NCI-H446 treated with DMSO at 0.1 percent for 48 hours (cell line): Measurements from ENCODE around the gene PLEKHA1.
A peak's percentile ranks its signal among the peaks of the same experiment; 100 is the strongest.

ENCODE experiments used
- DNase-seq: peaks from one replicate; lab custom pipeline; 2025; lab: John Stamatoyannopoulos, UW

Gene PLEKHA1

GRCh38 chr10:122422266-122422989 is 47.9 kb downstream of the PLEKHA1 start:
- DNase-seq: no peak

- DNase-seq: no peak
Measured at GRCh38 chr10:122424059-122424458, 49.6 kb downstream of the PLEKHA1 start.

GRCh38 chr10:122426829-122427228 is 52.3 kb downstream of the PLEKHA1 start:
- no peak for DNase-seq

GRCh38 chr10:122427280-122427679 is 52.8 kb downstream of the PLEKHA1 start:
- no peak for DNase-seq

- peak; percentile 28 for DNase-seq
Measured at GRCh38 chr10:122435212-122435827, 60.8 kb downstream of the PLEKHA1 start.

- DNase-seq: no peak
Measured at GRCh38 chr10:122441961-122442360, 67.5 kb downstream of the PLEKHA1 start.

- no peak for DNase-seq
Measured at GRCh38 chr10:122445469-122445868, 71.0 kb downstream of the PLEKHA1 start.

GRCh38 chr10:122445904-122446303 is 71.4 kb downstream of the PLEKHA1 start:
- no peak for DNase-seq

GRCh38 chr10:122446668-122447423 is 72.3 kb downstream of the PLEKHA1 start:
- no peak for DNase-seq

GRCh38 chr10:122448600-122448999 is 74.1 kb downstream of the PLEKHA1 start:
- no peak for DNase-seq

- no peak for DNase-seq
Measured at GRCh38 chr10:122449153-122449552, 74.6 kb downstream of the PLEKHA1 start.

GRCh38 chr10:122450353-122450990 is 76.0 kb downstream of the PLEKHA1 start:
- DNase-seq: no peak

GRCh38 chr10:122454071-122454470 is 79.6 kb downstream of the PLEKHA1 start:
- no peak for DNase-seq

GRCh38 chr10:122454603-122455080 is 80.1 kb downstream of the PLEKHA1 start, which contains the start of gene ARMS2:
TSS of gene ARMS2 (plus strand) at chr10:122454653. CDS start at chr10:122454728, 75 bp downstream.
- DNase-seq: no peak

GRCh38 chr10:122455376-122456079 is 81.0 kb downstream of the PLEKHA1 start:
- DNase-seq: no peak

- no peak for DNase-seq
Measured at GRCh38 chr10:122457934-122458333, 83.4 kb downstream of the PLEKHA1 start.

GRCh38 chr10:122458693-122459092 is 84.2 kb downstream of the PLEKHA1 start:
- no peak for DNase-seq

- no peak for DNase-seq
Measured at GRCh38 chr10:122459561-122460273, 85.2 kb downstream of the PLEKHA1 start.

- DNase-seq: no peak
Measured at GRCh38 chr10:122460891-122461293, 86.4 kb downstream of the PLEKHA1 start.

GRCh38 chr10:122461367-122461728 is 86.8 kb downstream of the PLEKHA1 start, which contains the start of gene HTRA1:
TSS of gene HTRA1 (plus strand) at chr10:122461553. CDS start at chr10:122461653, 100 bp downstream.
- no peak for DNase-seq
